ENCODE results near the gene URM1.

URM1 gene

GRCh38 chr9:128406848-128407391 lies 35.7 kb downstream of the URM1 start:
- TF ChIP-seq, protein P1, sequence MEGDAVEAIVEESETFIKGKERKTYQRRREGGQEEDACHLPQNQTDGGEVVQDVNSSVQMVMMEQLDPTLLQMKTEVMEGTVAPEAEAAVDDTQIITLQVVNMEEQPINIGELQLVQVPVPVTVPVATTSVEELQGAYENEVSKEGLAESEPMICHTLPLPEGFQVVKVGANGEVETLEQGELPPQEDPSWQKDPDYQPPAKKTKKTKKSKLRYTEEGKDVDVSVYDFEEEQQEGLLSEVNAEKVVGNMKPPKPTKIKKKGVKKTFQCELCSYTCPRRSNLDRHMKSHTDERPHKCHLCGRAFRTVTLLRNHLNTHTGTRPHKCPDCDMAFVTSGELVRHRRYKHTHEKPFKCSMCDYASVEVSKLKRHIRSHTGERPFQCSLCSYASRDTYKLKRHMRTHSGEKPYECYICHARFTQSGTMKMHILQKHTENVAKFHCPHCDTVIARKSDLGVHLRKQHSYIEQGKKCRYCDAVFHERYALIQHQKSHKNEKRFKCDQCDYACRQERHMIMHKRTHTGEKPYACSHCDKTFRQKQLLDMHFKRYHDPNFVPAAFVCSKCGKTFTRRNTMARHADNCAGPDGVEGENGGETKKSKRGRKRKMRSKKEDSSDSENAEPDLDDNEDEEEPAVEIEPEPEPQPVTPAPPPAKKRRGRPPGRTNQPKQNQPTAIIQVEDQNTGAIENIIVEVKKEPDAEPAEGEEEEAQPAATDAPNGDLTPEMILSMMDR (IDR thresholded peaks at IDR 0.05): no peak

- TF ChIP-seq, protein P1 (IDR thresholded peaks at IDR 0.05): no peak
Observed at GRCh38 chr9:128408963-128409431, 37.8 kb downstream of the URM1 start.

- TF ChIP-seq, protein P1 (IDR thresholded peaks at IDR 0.05): no peak
Observed at GRCh38 chr9:128409450-128409849, 38.3 kb downstream of the URM1 start.

GRCh38 chr9:128409978-128410377 lies 38.8 kb downstream of the URM1 start:
- TF ChIP-seq, protein P1 (IDR thresholded peaks at IDR 0.05): no peak; the same call in 1 of the 2 replicates

GRCh38 chr9:128411364-128412119 lies 40.4 kb downstream of the URM1 start:
- TF ChIP-seq, protein P1 (IDR thresholded peaks at IDR 0.05): no peak

DNA sequence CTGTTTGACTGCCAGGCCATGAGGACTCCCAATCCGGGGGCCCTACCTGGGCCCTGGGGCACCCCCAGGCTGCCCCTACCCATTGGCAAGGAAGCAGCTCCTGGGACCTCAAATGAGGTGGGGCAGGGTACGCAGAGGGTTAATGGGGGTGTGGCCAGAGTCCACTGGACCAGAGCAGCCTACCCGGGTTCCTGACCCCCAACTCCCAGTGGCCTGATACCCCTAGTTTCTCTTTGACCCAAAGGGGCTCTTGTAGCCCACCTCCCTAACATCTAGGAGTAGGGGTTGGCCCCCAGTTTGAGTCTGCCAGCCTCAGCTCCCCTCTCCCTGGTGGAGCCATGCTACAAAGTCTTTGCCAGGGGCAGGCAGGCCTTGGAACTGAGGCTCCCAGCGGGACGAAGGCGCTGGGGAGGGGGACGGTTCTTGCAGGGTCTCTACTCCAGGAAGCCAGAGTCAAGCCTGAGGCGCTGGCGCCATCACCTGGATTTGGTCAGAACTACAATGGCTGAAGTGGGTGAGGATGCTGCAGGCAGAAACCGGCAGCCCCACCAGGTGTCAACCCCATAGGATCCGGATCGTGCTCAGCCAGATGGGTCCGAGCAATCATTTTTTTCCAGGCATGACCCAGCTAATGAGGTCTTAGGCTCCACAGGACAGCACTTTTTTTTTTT lies 41.1 kb downstream of the URM1 start:
- TF ChIP-seq, protein P1 (IDR thresholded peaks at IDR 0.05): peak; percentile 28; the same call in 1 of the 2 replicates

DNA sequence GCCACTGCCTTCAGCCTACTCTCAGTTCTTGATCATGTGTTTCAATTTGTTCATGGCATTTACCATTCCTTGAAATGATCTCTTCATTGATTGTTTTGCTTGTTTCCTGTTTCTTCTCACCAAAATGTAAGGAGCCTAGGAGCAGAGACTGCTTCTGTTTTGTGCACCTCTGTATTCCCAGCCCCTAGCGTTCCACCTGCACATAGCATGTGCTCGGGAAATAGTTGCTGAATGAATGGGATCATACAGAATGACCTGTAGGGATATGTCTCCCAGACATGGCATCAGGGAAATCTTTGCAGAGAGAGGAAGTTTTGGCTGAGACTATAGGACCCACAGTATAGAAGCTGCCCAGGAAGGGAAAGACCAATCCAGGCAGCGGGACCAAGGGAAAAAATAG lies 43.3 kb downstream of the URM1 start:
- TF ChIP-seq, protein P1 (IDR thresholded peaks at IDR 0.05): no peak

Measured in LNCAP (cell line).